MM.1S (cell line): Measurements from ENCODE around the gene BCR.

Experiments used
- DNase-seq: peaks from one replicate; pipeline ENCODE4 v3.0.0-alpha.2; 2015
- H2AFZ ChIP-seq: fragments of 300-600 bp; sonication (generic); 2 replicates; pipeline ENCODE4 v1.6.0; 2016; ENCODE audit warnings: antibody characterized with exemption, low read length
- H3F3A ChIP-seq: fragments of 300-600 bp; sonication (generic); 2 replicates; pipeline ENCODE4 v1.6.1; 2016; ENCODE audit warnings: mild to moderate bottlenecking, antibody characterized with exemption, low read length, moderate library complexity, mixed read lengths; ENCODE audit not compliant: insufficient read depth
- H3K27ac ChIP-seq: fragments of 300-600 bp; sonication (generic); 2 replicates; pipeline ENCODE4 v1.5.1; 2016; ENCODE audit warnings: mild to moderate bottlenecking, low read length
- H3K27me3 ChIP-seq: fragments of 300-600 bp; sonication (generic); replicated peaks from 2 replicates; pipeline ENCODE4 v1.6.0; 2016; ENCODE audit warnings: low read length; ENCODE audit not compliant: insufficient read depth
- H3K36me3 ChIP-seq: fragments of 300-600 bp; sonication (generic); replicated peaks from 2 replicates; pipeline ENCODE4 v1.6.1; 2016; ENCODE audit warnings: mild to moderate bottlenecking, low read length, mixed read lengths; ENCODE audit not compliant: insufficient read depth
- H3K4me1 ChIP-seq: fragments of 300-600 bp; sonication (generic); 2 replicates; pipeline ENCODE4 v1.6.1; 2016; ENCODE audit warnings: low read length, mixed read lengths
- H3K4me2 ChIP-seq: fragments of 300-600 bp; sonication (generic); 2 replicates; pipeline ENCODE4 v1.6.0; 2016; ENCODE audit warnings: low read depth, low read length
- H3K4me3 ChIP-seq: fragments of 300-600 bp; sonication (generic); 2 replicates; pipeline ENCODE4 v1.5.1; 2016; ENCODE audit warnings: low read length, mixed read lengths
- H3K79me2 ChIP-seq: fragments of 300-600 bp; sonication (generic); 2 replicates; pipeline ENCODE4 v1.6.1; 2016; ENCODE audit warnings: mixed run types, low read length, mixed read lengths
- H3K9ac ChIP-seq: fragments of 300-600 bp; sonication (generic); 2 replicates; pipeline ENCODE4 v1.6.1; 2016; ENCODE audit warnings: low read length, mixed read lengths
- H3K9me2 ChIP-seq: fragments of 300-600 bp; sonication (generic); replicated peaks from 2 replicates; pipeline ENCODE4 v1.6.1; 2016; ENCODE audit warnings: mild to moderate bottlenecking, low read length, mixed read lengths; ENCODE audit not compliant: insufficient read depth
- H3K9me3 ChIP-seq: fragments of 300-600 bp; sonication (generic); replicated peaks from 2 replicates; pipeline ENCODE4 v1.6.1; 2016; ENCODE audit warnings: mild to moderate bottlenecking, low read length, mixed read lengths; ENCODE audit not compliant: insufficient read depth
- H4K20me1 ChIP-seq: fragments of 300-600 bp; sonication (generic); 2 replicates; pipeline ENCODE4 v1.6.1; 2016; ENCODE audit warnings: mild to moderate bottlenecking, low read length, moderate library complexity, mixed read lengths; ENCODE audit not compliant: insufficient read depth
- CTCF ChIP-seq: fragments of 300-600 bp; sonication (generic); IDR thresholded peaks from 2 replicates; pipeline ENCODE4 v1.5.1; 2016; ENCODE audit warnings: antibody characterized with exemption, low read length, mixed read lengths
- EZH2 ChIP-seq: fragments of 300-600 bp; sonication (generic); optimal IDR thresholded peaks from 2 replicates; pipeline ENCODE3; 2017; ENCODE audit warnings: low read depth, mild to moderate bottlenecking, antibody characterized with exemption, low read length, mixed read lengths
- EZH2phosphoT487 ChIP-seq: fragments of 300-600 bp; sonication (generic); IDR thresholded peaks from 2 replicates; pipeline ENCODE4 v1.6.1; 2018; ENCODE audit warnings: antibody characterized with exemption, low read length

The BCR gene

GRCh38 chr22:23168391-23169042, 11.8 kb upstream of the BCR start:
- no peak overlapping the region for H3K4me2 ChIP-seq
- no peak overlapping the region for H3K27ac ChIP-seq
- TF ChIP-seq EZH2 (no peak), EZH2phosphoT487 (no peak), CTCF (no peak)
- peaks cover 10% of the 10 kb centered on the region; the same call in 1 of the 2 replicates for H3F3A ChIP-seq
- no peaks in the 10 kb centered on the region for H3K27me3 ChIP-seq
- no peaks in the 10 kb centered on the region for H3K9me3 ChIP-seq
- H3K36me3 ChIP-seq: no peaks in the 10 kb centered on the region
- no peak overlapping the region for H3K4me3 ChIP-seq
- no peak overlapping the region for H2AFZ ChIP-seq
- no peak overlapping the region for H3K9ac ChIP-seq
- H3K9me2 ChIP-seq: no peaks in the 10 kb centered on the region
- H3K79me2 ChIP-seq: no peaks in the 10 kb centered on the region
- DNase-seq: no peak
- no peaks in the 10 kb centered on the region for H3K4me1 ChIP-seq
- no peaks in the 10 kb centered on the region for H4K20me1 ChIP-seq

- Histone ChIP-seq H3K27ac (no peak overlapping the region), H3K9ac (no peak overlapping the region), H2AFZ (no peak overlapping the region), H3K4me1 (no peaks in the 10 kb centered on the region; the same call in 1 of the 2 replicates), H3K9me2 (no peaks in the 10 kb centered on the region), H3K36me3 (no peaks in the 10 kb centered on the region), H4K20me1 (no peaks in the 10 kb centered on the region), H3K4me3 (no peak overlapping the region), H3K9me3 (no peaks in the 10 kb centered on the region), H3K4me2 (no peak overlapping the region), H3K79me2 (no peaks in the 10 kb centered on the region), H3K27me3 (no peaks in the 10 kb centered on the region), H3F3A (peaks cover 11% of the 10 kb centered on the region; the same call in 1 of the 2 replicates)
- DNase-seq: no peak
- TF ChIP-seq EZH2phosphoT487 (no peak), EZH2 (no peak), CTCF (no peak)
These were observed 11.3 kb upstream of the BCR start for GRCh38 chr22:23169043-23169406.

GRCh38 chr22:23175817-23176644, 4.3 kb upstream of the BCR start:
- Histone ChIP-seq H3K4me2 (peak overlapping the region; percentile 95), H3K27me3 (no peaks in the 10 kb centered on the region)

More at GRCh38 chr22:23175817-23176644, 4.3 kb upstream of the BCR start:
- H3K9me3 ChIP-seq: no peaks in the 10 kb centered on the region
- H3F3A ChIP-seq: peaks cover 53% of the 10 kb centered on the region
- no peaks in the 10 kb centered on the region for H3K36me3 ChIP-seq
- H3K4me1 ChIP-seq: peaks cover 48% of the 10 kb centered on the region
- peaks cover 27% of the 10 kb centered on the region for H3K79me2 ChIP-seq
- DNase-seq: peak; percentile 87
- H3K9me2 ChIP-seq: no peaks in the 10 kb centered on the region
- no peaks in the 10 kb centered on the region for H4K20me1 ChIP-seq
- peak overlapping the region; percentile 21 for H3K4me3 ChIP-seq
- H2AFZ ChIP-seq: peak overlapping the region; percentile 2; the same call in 1 of the 2 replicates
- TF ChIP-seq EZH2 (no peak), CTCF (no peak), EZH2phosphoT487 (no peak)
- peak overlapping the region; percentile 92 for H3K27ac ChIP-seq
- peak overlapping the region; percentile 50 for H3K9ac ChIP-seq
